HepG2 (cell line): Measurements from ENCODE around the gene RELL2. TPM values are rescaled to one million over a fixed set of nuclear protein-coding genes. Genes with fewer than 3 reads are reported as not detected.

Experiments
- RFX5 ChIP-seq: IDR thresholded peaks from 2 replicates; pipeline ENCODE4 v1.6.1; 2011; ENCODE audit warnings: low read depth, low read length, improper control_type of control experiment
- XBP1 ChIP-seq: sonication (generic); formaldehyde crosslinking; IDR thresholded peaks from 2 replicates; pipeline ENCODE4 v1.5.0; 2020; ENCODE audit warnings: missing genetic modification reagents
- ZBTB1 ChIP-seq: sonication (generic); formaldehyde crosslinking; IDR thresholded peaks from 2 replicates; pipeline ENCODE4 v1.4.0; 2020; ENCODE audit warnings: missing genetic modification reagents, borderline replicate concordance
- ZNF670 ChIP-seq: sonication (generic); formaldehyde crosslinking; IDR thresholded peaks from 2 replicates; pipeline ENCODE4 v1.8.0; 2022; ENCODE audit warnings: mild to moderate bottlenecking, missing genetic modification reagents, borderline replicate concordance
- polyA plus RNA-seq, 8 experiments: library from polyadenylated mRNA; depleted of rRNA in 3 of 8; stranded (reverse) in 7 of 8; unstranded in 1 of 8; fragments of >200 nt; fragmentation: Illumina TruSeq in 4 of 8; extraction: Trizol in 4 of 8; gene quantifications; 2 replicates each; pipeline versions ENCODE4 v1.2.1 to v1.2.3, GENCODE V29; 2011 to 2016; ENCODE audit warnings: low read depth in 4 of 8, missing spikeins in 1 of 8, mixed read lengths in 1 of 8; ENCODE audit not compliant: insufficient read depth in 1 of 8
- total RNA-seq, 5 experiments: library from RNA; depleted of rRNA; stranded (reverse); fragments of >200 nt; fragmentation: Illumina TruSeq; extraction: Trizol; gene quantifications; 2 replicates each; pipeline ENCODE4 v1.2.3, GENCODE V29; 2016; ENCODE audit warnings: low read depth in 1 of 5
- TF ChIP-seq, protein P1 (sequence below): sonication (generic); formaldehyde crosslinking; IDR thresholded peaks from 2 replicates; pipeline ENCODE4 v1.4.0; 2020; ENCODE audit warnings: missing genetic modification reagents
- TF ChIP-seq, protein P2 (sequence below): sonication (generic); formaldehyde crosslinking; IDR thresholded peaks from 2 replicates; pipeline ENCODE4 v1.8.1; 2023; ENCODE audit warnings: mild to moderate bottlenecking, missing genetic modification reagents, borderline replicate concordance

The RELL2 gene
- total and polyA plus RNA-seq, 2 of the 13 experiments (the other 11 are each of a cell fraction or from before 2014, with no cell fraction given): 6.4 to 8.3 TPM

DNA sequence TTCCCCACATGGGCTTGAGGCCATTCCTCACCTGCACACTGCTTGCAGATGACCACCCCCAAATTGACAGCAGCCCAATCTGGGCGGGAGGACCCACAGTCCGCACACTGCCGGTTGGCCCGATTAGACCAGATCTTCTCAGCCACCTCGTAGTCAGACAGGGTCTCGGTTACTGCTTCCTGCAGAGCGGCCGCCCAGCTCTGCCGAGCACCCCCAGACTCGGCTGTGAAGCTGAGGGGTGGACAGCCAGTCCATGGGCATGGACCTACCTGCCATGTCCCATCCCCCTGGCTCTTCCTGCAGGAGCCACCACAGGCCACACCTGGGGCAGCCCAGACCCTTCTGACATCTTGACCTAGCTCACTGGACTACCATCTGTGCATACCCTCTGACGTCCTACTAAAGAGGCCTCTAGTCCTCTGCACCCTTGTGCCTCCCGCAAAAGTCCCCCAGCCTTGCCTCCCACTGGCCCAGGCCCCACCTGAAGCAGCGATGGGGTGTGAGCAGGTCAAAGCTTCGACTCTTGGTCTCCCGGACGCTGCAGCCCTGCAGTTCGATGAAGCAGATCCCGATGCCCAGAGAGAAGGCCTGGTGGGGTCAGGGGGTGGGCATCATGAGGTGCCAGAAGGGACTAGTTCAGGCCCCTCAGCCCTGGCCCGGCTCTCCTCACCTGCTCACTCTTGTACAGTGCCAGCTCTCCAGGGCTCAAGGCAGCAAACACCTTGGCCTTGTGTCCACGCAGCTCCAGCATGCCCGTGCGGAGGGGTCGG is 35.5 kb downstream of the RELL2 start (continued):
- TF ChIP-seq, protein P1, sequence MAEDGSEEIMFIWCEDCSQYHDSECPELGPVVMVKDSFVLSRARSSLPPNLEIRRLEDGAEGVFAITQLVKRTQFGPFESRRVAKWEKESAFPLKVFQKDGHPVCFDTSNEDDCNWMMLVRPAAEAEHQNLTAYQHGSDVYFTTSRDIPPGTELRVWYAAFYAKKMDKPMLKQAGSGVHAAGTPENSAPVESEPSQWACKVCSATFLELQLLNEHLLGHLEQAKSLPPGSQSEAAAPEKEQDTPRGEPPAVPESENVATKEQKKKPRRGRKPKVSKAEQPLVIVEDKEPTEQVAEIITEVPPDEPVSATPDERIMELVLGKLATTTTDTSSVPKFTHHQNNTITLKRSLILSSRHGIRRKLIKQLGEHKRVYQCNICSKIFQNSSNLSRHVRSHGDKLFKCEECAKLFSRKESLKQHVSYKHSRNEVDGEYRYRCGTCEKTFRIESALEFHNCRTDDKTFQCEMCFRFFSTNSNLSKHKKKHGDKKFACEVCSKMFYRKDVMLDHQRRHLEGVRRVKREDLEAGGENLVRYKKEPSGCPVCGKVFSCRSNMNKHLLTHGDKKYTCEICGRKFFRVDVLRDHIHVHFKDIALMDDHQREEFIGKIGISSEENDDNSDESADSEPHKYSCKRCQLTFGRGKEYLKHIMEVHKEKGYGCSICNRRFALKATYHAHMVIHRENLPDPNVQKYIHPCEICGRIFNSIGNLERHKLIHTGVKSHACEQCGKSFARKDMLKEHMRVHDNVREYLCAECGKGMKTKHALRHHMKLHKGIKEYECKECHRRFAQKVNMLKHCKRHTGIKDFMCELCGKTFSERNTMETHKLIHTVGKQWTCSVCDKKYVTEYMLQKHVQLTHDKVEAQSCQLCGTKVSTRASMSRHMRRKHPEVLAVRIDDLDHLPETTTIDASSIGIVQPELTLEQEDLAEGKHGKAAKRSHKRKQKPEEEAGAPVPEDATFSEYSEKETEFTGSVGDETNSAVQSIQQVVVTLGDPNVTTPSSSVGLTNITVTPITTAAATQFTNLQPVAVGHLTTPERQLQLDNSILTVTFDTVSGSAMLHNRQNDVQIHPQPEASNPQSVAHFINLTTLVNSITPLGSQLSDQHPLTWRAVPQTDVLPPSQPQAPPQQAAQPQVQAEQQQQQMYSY: no peak
- TF ChIP-seq RFX5 (no peak), ZBTB1 (CRISPR knock-in tag) (no peak), ZNF670 (CRISPR knock-in tag) (no peak), XBP1 (CRISPR knock-in tag) (no peak)
- TF ChIP-seq, protein P2, sequence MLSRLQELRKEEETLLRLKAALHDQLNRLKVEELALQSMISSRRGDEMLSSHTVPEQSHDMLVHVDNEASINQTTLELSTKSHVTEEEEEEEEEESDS (CRISPR knock-in tag): no peak
